Activated CD4-positive, alpha-beta T cell treated with anti-CD3 and anti-CD28 coated beads for 36 hours (primary cell): Measurements from ENCODE around the gene DRGX. TPM values are rescaled to one million over a fixed set of nuclear protein-coding genes. Genes with fewer than 3 reads are reported as not detected.

ENCODE experiments used
- ATAC-seq: fragments of 200-7000 bp; cut with Tn5 transposase; one replicate; pipeline ENCODE4 v1.10.0; 2021; ENCODE audit warnings: mild to moderate bottlenecking, moderate library complexity
- CTCF ChIA-PET: fragments of 350-600 bp; sonication (Branson Sonifier 250); formaldehyde crosslinking; loops from one replicate; lab custom pipeline; 2021; ENCODE audit warnings: antibody characterized with exemption; lab: Charles Lee
- POLR2A ChIA-PET: fragments of 350-600 bp; sonication (Branson Sonifier 250); formaldehyde crosslinking; loops from one replicate; lab custom pipeline; 2021; ENCODE audit warnings: antibody characterized with exemption, inconsistent platforms; lab: Charles Lee
- DNase-seq: peaks from one replicate; pipeline ENCODE4 v3.0.0-alpha.2; 2020
- H3K27ac Mint-ChIP-seq: one replicate; pipeline ENCODE4 v1.8.0; 2021; ENCODE audit warnings: mixed read lengths
- H3K27me3 Mint-ChIP-seq: one replicate; pipeline ENCODE4 v1.8.0; 2021; ENCODE audit warnings: mixed read lengths
- H3K36me3 Mint-ChIP-seq: one replicate; pipeline ENCODE4 v1.8.0; 2021; ENCODE audit warnings: low read depth, mixed read lengths
- H3K4me1 Mint-ChIP-seq: one replicate; pipeline ENCODE4 v1.8.0; 2021; ENCODE audit warnings: mixed read lengths
- H3K4me3 Mint-ChIP-seq: one replicate; pipeline ENCODE4 v1.8.0; 2021; ENCODE audit warnings: mild to moderate bottlenecking, moderate library complexity, mixed read lengths
- H3K9me3 Mint-ChIP-seq: one replicate; pipeline ENCODE4 v1.8.0; 2021; ENCODE audit warnings: low read depth, mixed read lengths
- intact Hi-C, 2 experiments: fragments of 100-400 bp; cut with DNase I in 1 of 2; cut with micrococcal nuclease in 1 of 2; formaldehyde crosslinking; loops; one replicate each; pipeline versions ENCODE4 v1.14.2 to v1.15.1; 2022 to 2024; cut with DNase I, micrococcal nuclease
- total RNA-seq, 2 experiments: library from RNA; stranded (reverse); gene quantifications; one replicate each; pipeline ENCODE4 v1.2.3, GENCODE V29; 2021

Gene DRGX
- total RNA-seq, 2 experiments from 2014 or later, result not detected

GRCh38 chr10:49322371-49323170 lies 73.3 kb downstream of the DRGX start:
- H3K4me3 Mint-ChIP-seq, result no peak overlapping the region
- DNase-seq (no peak), ATAC-seq (no peak)
- H3K27ac Mint-ChIP-seq, result no peak overlapping the region
- no peaks in the 10 kb centered on the region for H3K27me3 Mint-ChIP-seq
- no peaks in the 10 kb centered on the region for H3K9me3 Mint-ChIP-seq
- ChIA-PET CTCF (interaction anchor here (0.7 kb wide), 1 partner anchor 436 kb away, joined by 3 read pairs; no protein-coding TSS in a partner anchor), POLR2A (no interaction called here)
- intact Hi-C loops, result no loop called here
- no peaks in the 10 kb centered on the region for H3K4me1 Mint-ChIP-seq
- H3K36me3 Mint-ChIP-seq, result no peaks in the 10 kb centered on the region

- intact Hi-C loops, result no loop called here
- no peaks in the 10 kb centered on the region for H3K4me1 Mint-ChIP-seq
- H3K9me3 Mint-ChIP-seq, result no peaks in the 10 kb centered on the region
- ATAC-seq, result no peak
- ChIA-PET CTCF (no interaction called here), POLR2A (no interaction called here)
- H3K27ac Mint-ChIP-seq, result no peak overlapping the region
- no peaks in the 10 kb centered on the region for H3K36me3 Mint-ChIP-seq
- DNase-seq, result no peak
- no peaks in the 10 kb centered on the region for H3K27me3 Mint-ChIP-seq
- no peak overlapping the region for H3K4me3 Mint-ChIP-seq
These were observed 74.9 kb downstream of the DRGX start for GRCh38 chr10:49321021-49321420.

DNA sequence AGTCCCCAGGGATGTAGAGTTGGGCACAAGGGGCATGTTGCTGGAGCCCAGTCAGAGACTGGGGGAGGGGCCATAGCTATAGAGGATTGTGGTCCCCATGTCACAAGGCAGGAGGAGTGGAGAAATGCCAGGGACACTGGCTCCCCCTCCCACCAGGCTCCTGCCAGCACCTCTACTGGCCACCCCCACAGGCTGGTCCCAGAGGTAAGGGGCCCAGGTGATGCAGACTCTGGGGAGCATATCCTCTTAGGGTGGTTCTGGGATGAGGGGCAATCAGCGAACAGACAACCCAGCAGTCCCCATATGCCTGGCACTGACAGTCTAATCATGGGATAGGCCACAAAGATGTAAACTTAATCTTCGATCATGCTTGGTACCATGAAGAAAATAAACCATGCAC lies 75.7 kb downstream of the DRGX start:
- CTCF ChIA-PET, result no interaction called here
- ATAC-seq, result no peak

DNA sequence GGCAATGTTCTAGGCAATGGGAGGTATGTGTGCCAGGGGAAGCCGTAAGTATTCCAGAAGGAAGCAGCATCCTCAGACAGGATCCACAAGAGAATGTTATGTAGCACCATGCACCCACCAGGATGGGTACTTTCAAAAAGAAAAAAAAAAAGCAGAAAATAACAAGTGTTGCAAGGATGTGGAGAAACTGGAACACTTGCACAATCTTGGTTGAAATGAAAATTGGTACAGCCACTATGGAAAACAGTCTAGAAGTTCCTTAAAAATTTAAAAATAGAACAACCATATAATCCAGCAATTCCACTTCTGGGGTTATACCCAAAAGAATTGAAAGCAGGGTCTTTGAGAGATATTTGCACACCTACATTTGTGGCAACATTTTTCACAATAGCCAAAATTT lies 76.7 kb downstream of the DRGX start:
- intact Hi-C loops, result no loop called here
- ATAC-seq (no peak), DNase-seq (no peak)
- H3K27me3 Mint-ChIP-seq, result no peaks in the 10 kb centered on the region
- H3K4me1 Mint-ChIP-seq, result no peaks in the 10 kb centered on the region
- H3K27ac Mint-ChIP-seq, result no peak overlapping the region
- no peaks in the 10 kb centered on the region for H3K36me3 Mint-ChIP-seq
- ChIA-PET CTCF (no interaction called here), POLR2A (no interaction called here)
- no peaks in the 10 kb centered on the region for H3K9me3 Mint-ChIP-seq
- H3K4me3 Mint-ChIP-seq, result no peak overlapping the region

More for the DNA sequence above, 75.7 kb downstream of the DRGX start:
- Mint-ChIP-seq H3K4me1 (no peaks in the 10 kb centered on the region), H3K27ac (no peak overlapping the region), H3K36me3 (no peaks in the 10 kb centered on the region), H3K4me3 (no peak overlapping the region), H3K9me3 (no peaks in the 10 kb centered on the region), H3K27me3 (no peaks in the 10 kb centered on the region)
- POLR2A ChIA-PET, result no interaction called here
- DNase-seq, result no peak
- intact Hi-C loops, result no loop called here

DNA sequence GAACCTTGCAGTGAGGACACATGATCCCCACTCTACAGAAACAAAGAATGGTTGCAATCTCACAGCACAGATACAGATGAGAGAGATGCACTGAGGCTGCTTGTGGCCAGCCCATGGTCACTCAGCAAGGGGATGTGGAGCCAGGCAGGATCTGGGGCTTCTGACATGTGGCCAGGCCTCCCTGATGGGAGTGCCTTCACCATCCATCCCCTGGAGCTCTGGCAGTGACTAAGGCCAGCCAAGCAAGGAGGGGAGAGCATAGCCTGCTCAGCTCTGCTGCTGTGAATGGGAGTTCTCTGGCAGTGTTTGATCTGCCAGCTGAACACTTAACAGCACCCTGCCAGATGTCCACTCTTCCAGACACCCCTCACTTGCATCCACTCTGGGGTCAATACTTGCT lies 77.1 kb downstream of the DRGX start:
- Mint-ChIP-seq H3K36me3 (no peaks in the 10 kb centered on the region), H3K27me3 (no peaks in the 10 kb centered on the region), H3K4me3 (no peak overlapping the region), H3K27ac (no peak overlapping the region), H3K9me3 (no peaks in the 10 kb centered on the region), H3K4me1 (no peaks in the 10 kb centered on the region)
- CTCF ChIA-PET, result no interaction called here
- POLR2A ChIA-PET, result no interaction called here
- no peak for ATAC-seq
- intact Hi-C loops, result no loop called here
- no peak for DNase-seq

- no peak for ATAC-seq
- POLR2A ChIA-PET, result no interaction called here
- intact Hi-C loops, result no loop called here
- DNase-seq, result no peak
- no peaks in the 10 kb centered on the region for H3K27me3 Mint-ChIP-seq
- H3K4me1 Mint-ChIP-seq, result no peaks in the 10 kb centered on the region
- CTCF ChIA-PET, result no interaction called here
- H3K36me3 Mint-ChIP-seq, result no peaks in the 10 kb centered on the region
- no peaks in the 10 kb centered on the region for H3K9me3 Mint-ChIP-seq
- H3K4me3 Mint-ChIP-seq, result no peak overlapping the region
- no peak overlapping the region for H3K27ac Mint-ChIP-seq
These were observed 77.9 kb downstream of the DRGX start for GRCh38 chr10:49318028-49318427.

DNA sequence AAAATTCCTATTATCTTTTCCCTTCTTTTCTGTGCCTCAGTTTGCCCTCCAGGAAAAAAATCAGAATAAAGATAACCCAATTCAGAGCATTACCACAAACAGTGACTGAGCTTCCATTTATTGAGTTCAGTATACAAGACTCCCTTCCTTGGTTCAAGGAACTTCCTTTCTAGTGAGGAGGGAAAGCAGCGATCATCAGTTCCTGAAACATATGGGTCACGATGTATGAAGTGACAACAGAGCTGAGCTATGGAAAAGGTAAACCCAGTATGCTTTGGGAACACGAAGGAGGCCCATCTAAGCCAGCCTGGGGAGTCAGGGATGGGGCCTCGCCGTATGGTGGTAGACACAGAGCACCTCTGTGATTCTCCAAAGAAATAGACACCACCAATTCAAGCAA lies 81.1 kb downstream of the DRGX start:
- CTCF ChIA-PET, result no interaction called here

More for the DNA sequence above, 81.1 kb downstream of the DRGX start:
- Mint-ChIP-seq H3K4me1 (peaks cover 13% of the 10 kb centered on the region), H3K27ac (no peak overlapping the region), H3K4me3 (no peak overlapping the region), H3K36me3 (no peaks in the 10 kb centered on the region), H3K9me3 (no peaks in the 10 kb centered on the region), H3K27me3 (no peaks in the 10 kb centered on the region)
- DNase-seq (no peak), ATAC-seq (no peak)
- POLR2A ChIA-PET, result no interaction called here
- intact Hi-C loops, result no loop called here

Other genes starting within 250 kb of the DRGX start
- 10 to 100 TPM; 26.5 to 28.0 TPM for gene TMEM273, start 207.7 kb downstream of the DRGX start, total RNA-seq
- gene C10orf71, start 96.9 kb downstream of the DRGX start, total RNA-seq, result not detected
- gene ERCC6, start 143.0 kb upstream of the DRGX start, total RNA-seq, result 10 to 100 TPM; 15.0 to 15.8 TPM
- gene SLC18A3, start 214.2 kb upstream of the DRGX start, total RNA-seq, result not detected
- gene CHAT, start 217.9 kb upstream of the DRGX start, total RNA-seq, result not detected